Esophagus muscularis mucosa (tissue), 3 donors: ENCODE data around the gene PRDM1.

ENCODE experiments used
- CTCF ChIP-seq, 3 experiments: fragments of 200-600 bp in 2 of 3; fragments of 450-650 bp in 1 of 3; sonication (generic) in 2 of 3; IDR thresholded peaks; one replicate each; pipeline ENCODE4 v1.5.1; 2017 to 2019; ENCODE audit warnings: antibody characterized with exemption in 3 of 3, mild to moderate bottlenecking in 2 of 3, moderate library complexity in 1 of 3
- EP300 ChIP-seq: sonication (generic); formaldehyde crosslinking; IDR thresholded peaks from one replicate; pipeline ENCODE4 v1.6.1; 2017; ENCODE audit warnings: antibody characterized with exemption

- TF ChIP-seq CTCF (IDR thresholded peaks at IDR 0.05), result no peak
- TF ChIP-seq EP300, result no peak
Observed at GRCh38 chr6:106117579-106117978, 31.4 kb downstream of the PRDM1 start.
